Activated CD8-positive, alpha-beta memory T cell treated with anti-CD3 and anti-CD28 coated beads for 24 hours (primary cell): ENCODE measurements around the gene PADI1.

Experiments
- DNase-seq: peaks from one replicate; pipeline ENCODE4 v3.0.0-alpha.2; 2020

PADI1 gene

GRCh38 chr1:17183388-17184160 lies 21.4 kb upstream of the PADI1 start:
- DNase-seq = peak; percentile 51

- DNase-seq = no peak
Measured at GRCh38 chr1:17184161-17184665, 20.7 kb upstream of the PADI1 start.

- no peak for DNase-seq
Measured at GRCh38 chr1:17184822-17185484, 20.0 kb upstream of the PADI1 start.

- DNase-seq = no peak
Measured at GRCh38 chr1:17185485-17185860, 19.5 kb upstream of the PADI1 start.

GRCh38 chr1:17186216-17186909 lies 18.6 kb upstream of the PADI1 start:
- peak; percentile 52 for DNase-seq

GRCh38 chr1:17187051-17187450 lies 17.9 kb upstream of the PADI1 start:
- peak; percentile 43 for DNase-seq

GRCh38 chr1:17188217-17188616 lies 16.7 kb upstream of the PADI1 start:
- no peak for DNase-seq

- DNase-seq = no peak
Measured at GRCh38 chr1:17188889-17189631, 15.9 kb upstream of the PADI1 start.

- DNase-seq = no peak
Measured at GRCh38 chr1:17189632-17189990, 15.3 kb upstream of the PADI1 start.

- no peak for DNase-seq
Measured at GRCh38 chr1:17190010-17190995, 14.6 kb upstream of the PADI1 start.

GRCh38 chr1:17191990-17192242 lies 13.0 kb upstream of the PADI1 start:
- DNase-seq = no peak

GRCh38 chr1:17192394-17193221 lies 12.3 kb upstream of the PADI1 start:
- peak; percentile 50 for DNase-seq

- no peak for DNase-seq
Measured at GRCh38 chr1:17193222-17194132, 11.5 kb upstream of the PADI1 start.

- peak; percentile 40 for DNase-seq
Measured at GRCh38 chr1:17194133-17194475, 10.8 kb upstream of the PADI1 start.

GRCh38 chr1:17194615-17195528 lies 10.1 kb upstream of the PADI1 start:
- no peak for DNase-seq

- no peak for DNase-seq
Measured at GRCh38 chr1:17195731-17196130, 9.2 kb upstream of the PADI1 start.

GRCh38 chr1:17196496-17197185 lies 8.3 kb upstream of the PADI1 start:
- peak; percentile 47 for DNase-seq

GRCh38 chr1:17197696-17198095 lies 7.2 kb upstream of the PADI1 start:
- DNase-seq = no peak
